Stimulated activated CD4-positive, alpha-beta T cell treated with anti-CD3 and anti-CD28 coated beads, Interleukin-12 subunit alpha, Interleukin-12 subunit beta, amount 100 ng/mL, for 4 hours (primary cell): ENCODE measurements around the gene SPEF2.

Experiments
- DNase-seq: peaks from one replicate; pipeline ENCODE4 v3.0.0-alpha.2; 2020

The SPEF2 gene

GRCh38 chr5:35741126-35741716 lies 123.6 kb downstream of the SPEF2 start:
- DNase-seq = no peak

- no peak for DNase-seq
Observed at GRCh38 chr5:35741971-35742370, 124.3 kb downstream of the SPEF2 start.

- no peak for DNase-seq
Observed at GRCh38 chr5:35743644-35744043, 126.0 kb downstream of the SPEF2 start.

- no peak for DNase-seq
Observed at GRCh38 chr5:35745193-35745592, 127.5 kb downstream of the SPEF2 start.

GRCh38 chr5:35745660-35746059 lies 128.0 kb downstream of the SPEF2 start:
- DNase-seq = no peak

- no peak for DNase-seq
Observed at GRCh38 chr5:35752012-35752411, 134.3 kb downstream of the SPEF2 start.

- no peak for DNase-seq
Observed at GRCh38 chr5:35753500-35753899, 135.8 kb downstream of the SPEF2 start.

GRCh38 chr5:35754481-35754880 lies 136.8 kb downstream of the SPEF2 start:
- no peak for DNase-seq

GRCh38 chr5:35755966-35756365 lies 138.3 kb downstream of the SPEF2 start:
- no peak for DNase-seq

- no peak for DNase-seq
Observed at GRCh38 chr5:35758151-35758724, 140.6 kb downstream of the SPEF2 start.

- no peak for DNase-seq
Observed at GRCh38 chr5:35761541-35761940, 143.9 kb downstream of the SPEF2 start.

- no peak for DNase-seq
Observed at GRCh38 chr5:35762368-35762767, 144.7 kb downstream of the SPEF2 start.

- DNase-seq = no peak
Observed at GRCh38 chr5:35765921-35766320, 148.3 kb downstream of the SPEF2 start.

- no peak for DNase-seq
Observed at GRCh38 chr5:35771300-35771699, 153.6 kb downstream of the SPEF2 start.

- no peak for DNase-seq
Observed at GRCh38 chr5:35771839-35772238, 154.2 kb downstream of the SPEF2 start.

- DNase-seq = no peak
Observed at GRCh38 chr5:35773967-35774366, 156.3 kb downstream of the SPEF2 start.

- no peak for DNase-seq
Observed at GRCh38 chr5:35776757-35777156, 159.1 kb downstream of the SPEF2 start.

- peak; percentile 71 for DNase-seq
Observed at GRCh38 chr5:35777358-35778087, 159.9 kb downstream of the SPEF2 start.

GRCh38 chr5:35778259-35778769 lies 160.7 kb downstream of the SPEF2 start:
- DNase-seq = no peak

- no peak for DNase-seq
Observed at GRCh38 chr5:35780236-35780635, 162.6 kb downstream of the SPEF2 start.

GRCh38 chr5:35781181-35781790 lies 163.6 kb downstream of the SPEF2 start:
- no peak for DNase-seq

GRCh38 chr5:35783551-35783950 lies 165.9 kb downstream of the SPEF2 start:
- DNase-seq = no peak

GRCh38 chr5:35785601-35786085 lies 168.0 kb downstream of the SPEF2 start:
- DNase-seq = peak; percentile 33

GRCh38 chr5:35788724-35789123 lies 171.1 kb downstream of the SPEF2 start:
- DNase-seq = no peak
